Gastroesophageal sphincter (tissue), 3 donors: Measurements from ENCODE around the gene EML1.

Experiments used
- EP300 ChIP-seq: sonication (generic); formaldehyde crosslinking; IDR thresholded peaks from one replicate; pipeline ENCODE4 v1.6.1; 2017; ENCODE audit warnings: antibody characterized with exemption, mild to moderate bottlenecking
- POLR2AphosphoS5 ChIP-seq: sonication (generic); formaldehyde crosslinking; IDR thresholded peaks from one replicate; pipeline ENCODE4 v1.6.1; 2017; ENCODE audit warnings: antibody characterized with exemption
- TF ChIP-seq, protein P1 (sequence below), 4 experiments: fragments of 200-600 bp in 2 of 4; fragments of 450-650 bp in 2 of 4; sonication (generic) in 1 of 4; IDR thresholded peaks; one replicate each; pipeline ENCODE4 v1.5.1; 2017 to 2019; ENCODE audit warnings: antibody characterized with exemption in 4 of 4, mild to moderate bottlenecking in 2 of 4, moderate library complexity in 2 of 4

DNA sequence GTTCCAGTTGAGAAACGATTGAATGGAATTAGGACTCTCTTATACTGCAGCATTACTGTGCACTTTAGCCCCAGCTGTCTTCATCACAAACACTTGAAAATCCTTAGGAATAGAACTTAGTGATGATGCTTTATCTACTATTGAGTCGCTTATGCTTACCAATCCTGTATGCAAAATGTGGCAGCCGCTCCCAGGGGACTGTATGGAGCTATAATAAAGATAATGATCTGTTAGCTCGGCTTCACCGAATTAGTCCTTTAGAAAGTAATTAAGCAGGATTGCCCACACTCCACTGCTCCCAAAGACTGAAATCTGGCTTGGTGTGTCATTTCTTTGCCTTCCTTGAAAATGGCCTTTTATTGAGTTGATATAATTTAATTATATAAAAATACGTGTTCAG is 10.6 kb downstream of the EML1 start:
- TF ChIP-seq, protein P1, sequence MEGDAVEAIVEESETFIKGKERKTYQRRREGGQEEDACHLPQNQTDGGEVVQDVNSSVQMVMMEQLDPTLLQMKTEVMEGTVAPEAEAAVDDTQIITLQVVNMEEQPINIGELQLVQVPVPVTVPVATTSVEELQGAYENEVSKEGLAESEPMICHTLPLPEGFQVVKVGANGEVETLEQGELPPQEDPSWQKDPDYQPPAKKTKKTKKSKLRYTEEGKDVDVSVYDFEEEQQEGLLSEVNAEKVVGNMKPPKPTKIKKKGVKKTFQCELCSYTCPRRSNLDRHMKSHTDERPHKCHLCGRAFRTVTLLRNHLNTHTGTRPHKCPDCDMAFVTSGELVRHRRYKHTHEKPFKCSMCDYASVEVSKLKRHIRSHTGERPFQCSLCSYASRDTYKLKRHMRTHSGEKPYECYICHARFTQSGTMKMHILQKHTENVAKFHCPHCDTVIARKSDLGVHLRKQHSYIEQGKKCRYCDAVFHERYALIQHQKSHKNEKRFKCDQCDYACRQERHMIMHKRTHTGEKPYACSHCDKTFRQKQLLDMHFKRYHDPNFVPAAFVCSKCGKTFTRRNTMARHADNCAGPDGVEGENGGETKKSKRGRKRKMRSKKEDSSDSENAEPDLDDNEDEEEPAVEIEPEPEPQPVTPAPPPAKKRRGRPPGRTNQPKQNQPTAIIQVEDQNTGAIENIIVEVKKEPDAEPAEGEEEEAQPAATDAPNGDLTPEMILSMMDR (IDR thresholded peaks at IDR 0.05), result no peak
- no peak for TF ChIP-seq EP300
- no peak for TF ChIP-seq POLR2AphosphoS5
